ENCODE data around the gene PTPRCAP.

Gene PTPRCAP

GRCh38 chr11:67441731-67442351, 4.4 kb upstream of the PTPRCAP start:
- no peak overlapping the region for H3K9ac ChIP-seq

GRCh38 chr11:67441098-67441563, 3.6 kb upstream of the PTPRCAP start:
- H3K4me1 ChIP-seq = no peaks in the 10 kb centered on the region
- TF ChIP-seq CTCF (IDR thresholded peaks at IDR 0.05) = no peak
- H3K4me2 ChIP-seq (ENCODE audit: low read length) = no peak overlapping the region

More at GRCh38 chr11:67441731-67442351, 4.4 kb upstream of the PTPRCAP start:
- Histone ChIP-seq H3K4me1 (no peaks in the 10 kb centered on the region), H2AFZ (no peak overlapping the region), H3K79me2 (no peaks in the 10 kb centered on the region), H3K9me3 (ENCODE audit: control insufficient read depth, low read length) (no peaks in the 10 kb centered on the region), H3K4me2 (ENCODE audit: low read length) (no peak overlapping the region), H3K27me3 (ENCODE audit: control insufficient read depth, insufficient read depth, low read length) (no peaks in the 10 kb centered on the region), H3K4me3 (ENCODE audit: low read depth, low read length) (no peak overlapping the region), H3K36me3 (ENCODE audit: control insufficient read depth, insufficient read depth, low read length) (no peaks in the 10 kb centered on the region), H3K27ac (no peak overlapping the region)
- TF ChIP-seq CTCF (IDR thresholded peaks at IDR 0.05) = no peak

GRCh38 chr11:67440229-67441097, 3.0 kb upstream of the PTPRCAP start:
- Histone ChIP-seq H3K9ac (no peak overlapping the region), H3K27ac (no peak overlapping the region)

More at GRCh38 chr11:67441098-67441563, 3.6 kb upstream of the PTPRCAP start:
- Histone ChIP-seq H3K9ac (no peak overlapping the region), H3K4me3 (ENCODE audit: low read depth, low read length) (no peak overlapping the region), H3K27me3 (ENCODE audit: control insufficient read depth, insufficient read depth, low read length) (no peaks in the 10 kb centered on the region), H3K36me3 (ENCODE audit: control insufficient read depth, insufficient read depth, low read length) (no peaks in the 10 kb centered on the region), H2AFZ (no peak overlapping the region), H3K9me3 (ENCODE audit: control insufficient read depth, low read length) (no peaks in the 10 kb centered on the region), H3K27ac (no peak overlapping the region), H3K79me2 (no peaks in the 10 kb centered on the region)

GRCh38 chr11:67439321-67440228, 2.1 kb upstream of the PTPRCAP start:
- Histone ChIP-seq H3K27ac (no peak overlapping the region), H3K36me3 (ENCODE audit: control insufficient read depth, insufficient read depth, low read length) (no peaks in the 10 kb centered on the region), H3K9me3 (ENCODE audit: control insufficient read depth, low read length) (no peaks in the 10 kb centered on the region), H3K79me2 (no peaks in the 10 kb centered on the region), H2AFZ (no peak overlapping the region), H3K9ac (no peak overlapping the region), H3K4me1 (no peaks in the 10 kb centered on the region), H3K4me3 (ENCODE audit: low read depth, low read length) (no peak overlapping the region), H3K4me2 (ENCODE audit: low read length) (no peak overlapping the region), H3K27me3 (ENCODE audit: control insufficient read depth, insufficient read depth, low read length) (no peaks in the 10 kb centered on the region)
- no peak for TF ChIP-seq CTCF (IDR thresholded peaks at IDR 0.05)

More at GRCh38 chr11:67440229-67441097, 3.0 kb upstream of the PTPRCAP start:
- Histone ChIP-seq H3K4me2 (ENCODE audit: low read length) (no peak overlapping the region), H2AFZ (no peak overlapping the region), H3K36me3 (ENCODE audit: control insufficient read depth, insufficient read depth, low read length) (no peaks in the 10 kb centered on the region), H3K4me3 (ENCODE audit: low read depth, low read length) (no peak overlapping the region), H3K79me2 (no peaks in the 10 kb centered on the region), H3K4me1 (no peaks in the 10 kb centered on the region), H3K27me3 (ENCODE audit: control insufficient read depth, insufficient read depth, low read length) (no peaks in the 10 kb centered on the region), H3K9me3 (ENCODE audit: control insufficient read depth, low read length) (no peaks in the 10 kb centered on the region)
- TF ChIP-seq CTCF (IDR thresholded peaks at IDR 0.05) = no peak
